Measurements from ENCODE around the gene RPS8. TPM values are rescaled to one million over a fixed set of nuclear protein-coding genes. Genes with fewer than 3 reads are reported as not detected.

The RPS8 gene
- total RNA-seq, 1 donor from 2014 or later, result 1,187 TPM

- H3K4me3 ChIP-seq (ENCODE audit: insufficient read depth, low read depth, low read length), result peak within 1 kb of the TSS; percentile 53
- FAIRE-seq, result no peak
- DNase-seq (ENCODE audit: low read depth), result no peak
Observed at GRCh38 chr1:44806704-44807363, 31.5 kb downstream of the RPS8 start, which contains the start of gene DYNLT4. TSS of gene DYNLT4 (minus strand) at chr1:44807351. CDS start at chr1:44806668, 683 bp downstream.

GRCh38 chr1:44807364-44808062 lies 32.2 kb downstream of the RPS8 start:
- Histone ChIP-seq H3K4me1 (ENCODE audit: insufficient read depth, low read length) (peaks cover 83% of the 10 kb centered on the region), H3K36me3 (ENCODE audit: insufficient read depth, low read length) (peaks cover 36% of the 10 kb centered on the region), H3K27ac (ENCODE audit: low read depth, low read length) (peak overlapping the region; percentile 100), H3K4me3 (ENCODE audit: insufficient read depth, low read depth, low read length) (peak overlapping the region; percentile 53), H3K4me2 (ENCODE audit: low read length) (peak overlapping the region; percentile 86), H3K9ac (ENCODE audit: low read length) (peak overlapping the region; percentile 98), H3K9me3 (ENCODE audit: insufficient read depth, low read depth, low read length) (no peaks in the 10 kb centered on the region), H3K27me3 (ENCODE audit: insufficient read depth, low read length) (no peaks in the 10 kb centered on the region), H2AFZ (ENCODE audit: low read depth, low read length) (peak overlapping the region; percentile 2), H3K79me2 (ENCODE audit: insufficient read depth, low read length) (peaks cover 63% of the 10 kb centered on the region), H4K20me1 (ENCODE audit: insufficient read depth, low read length) (peaks cover 35% of the 10 kb centered on the region)
- H3K27ac Mint-ChIP-seq (ENCODE audit: unreplicated experiment), result peak overlapping the region; percentile 99
- peaks cover 20% of the 10 kb centered on the region for H3K36me3 Mint-ChIP-seq (ENCODE audit: low read depth, unreplicated experiment)
- TF ChIP-seq CTCF (IDR thresholded peaks at IDR 0.05; ENCODE audit: insufficient read depth, low read depth, low read length) (no peak), EZH2 (IDR thresholded peaks at IDR 0.05; ENCODE audit: insufficient read depth, low read length) (no peak)
- no peaks in the 10 kb centered on the region for H3K9me3 Mint-ChIP-seq (ENCODE audit: unreplicated experiment)
- H3K27me3 Mint-ChIP-seq (ENCODE audit: low read depth, unreplicated experiment), result no peaks in the 10 kb centered on the region
- H3K4me1 Mint-ChIP-seq (ENCODE audit: low read depth, unreplicated experiment), result peaks cover 67% of the 10 kb centered on the region
- H3K4me3 Mint-ChIP-seq (ENCODE audit: unreplicated experiment), result peak overlapping the region; percentile 79
- peak; percentile 82 for FAIRE-seq
- peak; percentile 99 for DNase-seq (ENCODE audit: low read depth)

More at GRCh38 chr1:44806704-44807363, 31.5 kb downstream of the RPS8 start, which contains the start of gene DYNLT4:
- TF ChIP-seq CTCF (IDR thresholded peaks at IDR 0.05; ENCODE audit: insufficient read depth, low read depth, low read length) (no peak), EZH2 (IDR thresholded peaks at IDR 0.05; ENCODE audit: insufficient read depth, low read length) (no peak)
- Histone ChIP-seq H3K27ac (ENCODE audit: low read depth, low read length) (peak within 1 kb of the TSS; percentile 100), H3K27me3 (ENCODE audit: insufficient read depth, low read length) (no peaks in the 10 kb centered on the region), H3K36me3 (ENCODE audit: insufficient read depth, low read length) (peaks cover 40% of the 10 kb centered on the region), H3K9ac (ENCODE audit: low read length) (peak within 1 kb of the TSS; percentile 98), H3K9me3 (ENCODE audit: insufficient read depth, low read depth, low read length) (no peaks in the 10 kb centered on the region), H3K79me2 (ENCODE audit: insufficient read depth, low read length) (peaks cover 64% of the 10 kb centered on the region), H4K20me1 (ENCODE audit: insufficient read depth, low read length) (peaks cover 38% of the 10 kb centered on the region), H3K4me2 (ENCODE audit: low read length) (peak within 1 kb of the TSS; percentile 86), H2AFZ (ENCODE audit: low read depth, low read length) (peak within 1 kb of the TSS; percentile 2), H3K4me1 (ENCODE audit: insufficient read depth, low read length) (peaks cover 84% of the 10 kb centered on the region)
- Mint-ChIP-seq H3K27ac (ENCODE audit: unreplicated experiment) (peak within 1 kb of the TSS; percentile 99), H3K27me3 (ENCODE audit: low read depth, unreplicated experiment) (no peaks in the 10 kb centered on the region), H3K36me3 (ENCODE audit: low read depth, unreplicated experiment) (peaks cover 24% of the 10 kb centered on the region), H3K4me1 (ENCODE audit: low read depth, unreplicated experiment) (peaks cover 66% of the 10 kb centered on the region), H3K9me3 (ENCODE audit: unreplicated experiment) (no peaks in the 10 kb centered on the region), H3K4me3 (ENCODE audit: unreplicated experiment) (peak within 1 kb of the TSS; percentile 79)

All from astrocyte (in vitro differentiated cells and primary cell).